Measurements from ENCODE around the gene EDIL3. TPM values are rescaled to one million over a fixed set of nuclear protein-coding genes. Genes with fewer than 3 reads are reported as not detected.

Gene EDIL3
- total RNA-seq, 4 donors from 2014 or later: 9.6 to 16.0 (median 11.1) TPM

DNA sequence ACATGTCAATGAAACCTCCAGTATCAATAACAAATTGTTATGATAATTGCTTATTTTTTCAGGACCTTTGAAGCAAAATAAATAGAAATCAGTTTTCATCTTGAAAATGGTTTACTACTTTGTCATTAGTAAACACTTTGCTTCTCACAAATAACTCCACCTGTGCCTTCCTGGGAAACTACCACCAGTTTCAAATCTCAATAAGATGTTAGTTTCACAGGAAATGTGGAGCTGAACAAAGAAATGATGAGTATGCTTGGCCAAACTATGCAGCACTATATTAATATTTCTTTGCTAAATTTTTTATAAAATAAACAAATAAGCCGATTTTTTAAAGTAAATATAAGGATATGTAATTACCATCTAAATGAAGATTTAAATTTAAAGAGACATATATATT lies 442.5 kb downstream of the EDIL3 start:
- no peak for TF ChIP-seq CTCF (IDR thresholded peaks at IDR 0.05; ENCODE audit: low read depth)

- TF ChIP-seq CTCF (IDR thresholded peaks at IDR 0.05; ENCODE audit: low read depth): no peak
Measured at GRCh38 chr5:83937837-83938236, 446.8 kb downstream of the EDIL3 start.

- TF ChIP-seq CTCF (IDR thresholded peaks at IDR 0.05; ENCODE audit: low read depth): no peak
Measured at GRCh38 chr5:83931969-83932368, 452.7 kb downstream of the EDIL3 start.

- no peak for TF ChIP-seq CTCF (IDR thresholded peaks at IDR 0.05; ENCODE audit: low read depth)
Measured at GRCh38 chr5:83927140-83927733, 457.4 kb downstream of the EDIL3 start.

DNA sequence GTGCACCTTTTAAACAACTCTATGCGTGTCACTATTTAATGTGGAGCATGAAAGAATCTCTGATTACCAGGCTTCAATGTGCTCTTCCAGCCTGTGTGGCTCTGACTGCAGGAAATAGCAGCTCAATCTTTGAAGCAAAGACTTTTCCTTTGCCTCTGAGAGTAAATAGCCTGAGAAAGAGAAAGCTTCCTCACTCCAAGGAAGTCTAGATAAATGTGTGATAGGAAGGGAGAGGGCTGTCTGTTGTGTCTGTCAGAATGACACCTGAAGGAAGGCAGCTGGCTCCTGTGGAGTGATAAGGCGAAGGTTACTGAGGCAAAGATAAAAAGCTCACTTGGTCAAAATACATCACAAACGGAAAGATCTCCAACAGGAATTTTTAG lies 458.7 kb downstream of the EDIL3 start:
- TF ChIP-seq CTCF (IDR thresholded peaks at IDR 0.05; ENCODE audit: low read depth): no peak

- TF ChIP-seq CTCF (IDR thresholded peaks at IDR 0.05; ENCODE audit: low read depth): no peak
Measured at GRCh38 chr5:83925321-83925954, 459.2 kb downstream of the EDIL3 start.

DNA sequence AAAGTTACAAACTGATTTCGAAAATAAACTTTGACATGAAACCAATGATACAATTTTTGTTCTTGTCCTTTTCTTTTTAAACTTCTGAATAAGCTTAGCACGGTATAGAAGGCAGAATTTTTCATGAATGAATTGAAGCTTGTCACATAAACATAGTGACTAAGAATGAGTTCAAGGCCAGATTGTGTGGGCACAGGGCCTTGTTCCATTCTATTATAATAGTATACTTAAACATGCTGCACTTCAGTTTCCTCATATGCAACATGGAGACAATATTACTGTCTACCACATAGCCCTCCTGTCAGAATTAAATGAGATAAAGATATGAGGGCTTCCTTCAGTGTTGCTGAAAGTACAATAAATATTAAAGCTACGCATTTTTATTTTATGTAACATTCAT lies 459.8 kb downstream of the EDIL3 start:
- TF ChIP-seq CTCF (IDR thresholded peaks at IDR 0.05; ENCODE audit: low read depth): no peak

Data from subcutaneous adipose tissue (tissue), 4 donors.